Measurements from ENCODE around the gene ITPKA. TPM values are rescaled to one million over a fixed set of nuclear protein-coding genes. Genes with fewer than 3 reads are reported as not detected.

ITPKA gene
- total RNA-seq, 1 donor from 2014 or later, result 0.32 TPM

GRCh38 chr15:41507820-41508290 is 14.2 kb downstream of the ITPKA start:
- Histone ChIP-seq H3K9me3 (no peaks in the 10 kb centered on the region), H3K27me3 (ENCODE audit: low read depth) (peaks cover 31% of the 10 kb centered on the region), H3K36me3 (no peaks in the 10 kb centered on the region), H3K4me3 (no peak overlapping the region), H3K27ac (no peak overlapping the region), H3K4me1 (peaks cover 20% of the 10 kb centered on the region)
- DNase-seq (no peak), ATAC-seq (peak in 1 of 2 donors; percentile 25)
- intact Hi-C loops (cut with DNase I), result no loop called here
- TF ChIP-seq, protein P1, sequence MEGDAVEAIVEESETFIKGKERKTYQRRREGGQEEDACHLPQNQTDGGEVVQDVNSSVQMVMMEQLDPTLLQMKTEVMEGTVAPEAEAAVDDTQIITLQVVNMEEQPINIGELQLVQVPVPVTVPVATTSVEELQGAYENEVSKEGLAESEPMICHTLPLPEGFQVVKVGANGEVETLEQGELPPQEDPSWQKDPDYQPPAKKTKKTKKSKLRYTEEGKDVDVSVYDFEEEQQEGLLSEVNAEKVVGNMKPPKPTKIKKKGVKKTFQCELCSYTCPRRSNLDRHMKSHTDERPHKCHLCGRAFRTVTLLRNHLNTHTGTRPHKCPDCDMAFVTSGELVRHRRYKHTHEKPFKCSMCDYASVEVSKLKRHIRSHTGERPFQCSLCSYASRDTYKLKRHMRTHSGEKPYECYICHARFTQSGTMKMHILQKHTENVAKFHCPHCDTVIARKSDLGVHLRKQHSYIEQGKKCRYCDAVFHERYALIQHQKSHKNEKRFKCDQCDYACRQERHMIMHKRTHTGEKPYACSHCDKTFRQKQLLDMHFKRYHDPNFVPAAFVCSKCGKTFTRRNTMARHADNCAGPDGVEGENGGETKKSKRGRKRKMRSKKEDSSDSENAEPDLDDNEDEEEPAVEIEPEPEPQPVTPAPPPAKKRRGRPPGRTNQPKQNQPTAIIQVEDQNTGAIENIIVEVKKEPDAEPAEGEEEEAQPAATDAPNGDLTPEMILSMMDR (IDR thresholded peaks at IDR 0.05), result no peak

- intact Hi-C loops (cut with DNase I), result no loop called here
- TF ChIP-seq, protein P1 (IDR thresholded peaks at IDR 0.05), result no peak
- Histone ChIP-seq H3K4me3 (no peak overlapping the region), H3K36me3 (no peaks in the 10 kb centered on the region), H3K27me3 (ENCODE audit: low read depth) (peaks cover 36% of the 10 kb centered on the region), H3K9me3 (no peaks in the 10 kb centered on the region), H3K4me1 (peaks cover 30% of the 10 kb centered on the region), H3K27ac (no peak overlapping the region)
- DNase-seq, result no peak
- no peak for ATAC-seq
Measured at GRCh38 chr15:41510728-41511127, 17.1 kb downstream of the ITPKA start.

DNA sequence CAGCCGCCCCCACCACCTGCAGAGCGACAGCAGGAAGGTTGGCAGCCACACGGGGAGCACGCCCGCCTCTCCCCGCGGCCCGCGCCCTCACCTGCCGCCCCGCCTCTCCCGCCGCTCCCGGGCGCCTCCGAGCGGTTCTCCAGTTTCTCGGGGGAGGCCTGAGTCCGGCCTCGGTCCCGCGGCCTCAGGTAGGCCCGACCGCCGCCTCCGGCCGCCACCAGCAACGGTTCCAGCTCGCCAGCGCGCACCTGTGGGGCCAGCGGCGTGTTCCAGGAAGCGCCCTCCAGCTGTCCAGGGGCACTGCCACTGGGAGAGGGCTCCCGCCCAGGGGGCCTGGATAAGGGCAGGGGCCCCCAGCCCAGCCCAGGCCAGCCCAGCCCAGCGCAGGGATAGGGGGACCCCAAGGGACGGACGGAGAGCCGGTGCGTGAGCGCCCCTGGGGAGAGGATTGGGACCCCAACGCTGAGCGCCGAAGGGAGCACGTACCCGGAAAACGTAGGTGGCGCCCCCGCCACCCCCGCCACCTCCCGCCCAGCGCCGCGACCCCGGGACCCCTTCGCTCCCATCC is 17.7 kb downstream of the ITPKA start:
- ATAC-seq, result peak; percentile 23 to 27
- intact Hi-C loops (cut with DNase I), result no loop called here
- Histone ChIP-seq H3K4me3 (peak overlapping the region; percentile 56), H3K9me3 (no peaks in the 10 kb centered on the region), H3K36me3 (no peaks in the 10 kb centered on the region), H3K27ac (no peak overlapping the region), H3K27me3 (ENCODE audit: low read depth) (peaks cover 36% of the 10 kb centered on the region), H3K4me1 (peaks cover 30% of the 10 kb centered on the region)
- no peak for DNase-seq
- TF ChIP-seq, protein P1 (IDR thresholded peaks at IDR 0.05), result no peak

GRCh38 chr15:41511899-41512369 is 18.3 kb downstream of the ITPKA start:
- Histone ChIP-seq H3K4me3 (peak overlapping the region; percentile 56), H3K27me3 (ENCODE audit: low read depth) (peaks cover 36% of the 10 kb centered on the region), H3K36me3 (no peaks in the 10 kb centered on the region), H3K4me1 (peaks cover 30% of the 10 kb centered on the region), H3K27ac (no peak overlapping the region), H3K9me3 (no peaks in the 10 kb centered on the region)
- TF ChIP-seq, protein P1 (IDR thresholded peaks at IDR 0.05), result no peak
- peak; percentile 7 to 35 for ATAC-seq
- no peak for DNase-seq
- intact Hi-C loops (cut with DNase I), result no loop called here

DNA sequence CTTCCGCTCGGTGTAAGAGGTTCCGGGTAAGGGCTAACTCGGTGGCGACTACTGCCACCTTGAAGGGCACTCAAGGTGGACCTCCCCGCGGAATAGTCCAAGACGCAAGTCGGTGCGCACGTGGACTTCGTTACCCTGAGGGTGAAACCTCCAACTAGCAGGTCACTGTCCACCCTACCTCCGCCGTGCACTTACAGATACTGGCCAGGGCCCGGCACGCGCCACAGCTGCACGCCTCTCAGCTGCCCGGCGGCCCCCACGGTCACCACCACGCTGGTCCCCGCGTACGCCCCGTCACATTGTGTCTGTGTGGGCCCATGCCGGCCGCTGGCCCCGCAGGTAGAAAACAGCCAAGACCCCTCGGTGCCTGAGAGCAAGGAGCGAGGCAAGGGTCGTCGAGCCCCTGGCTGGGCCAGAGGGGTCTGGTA is 18.9 kb downstream of the ITPKA start:
- ATAC-seq (peak; percentile 15 to 34), DNase-seq (no peak)
- TF ChIP-seq, protein P1 (IDR thresholded peaks at IDR 0.05), result no peak
- H3K4me3 ChIP-seq, result peak overlapping the region; percentile 56
- H3K27ac ChIP-seq, result peak overlapping the region; percentile 51
- peaks cover 30% of the 10 kb centered on the region for H3K4me1 ChIP-seq
- no peaks in the 10 kb centered on the region for H3K36me3 ChIP-seq
- intact Hi-C loops (cut with DNase I), result no loop called here
- no peaks in the 10 kb centered on the region for H3K9me3 ChIP-seq
- H3K27me3 ChIP-seq (ENCODE audit: low read depth), result peaks cover 36% of the 10 kb centered on the region

All from lower lobe of right lung (tissue), 2 donors.